PC-3 (cell line): ENCODE results near the gene MS4A6E. TPM values are rescaled to one million over a fixed set of nuclear protein-coding genes. Genes with fewer than 3 reads are reported as not detected.
"Not testable (repeated sequence)": the region's sequence is repeated elsewhere in the genome, so short reads cannot be mapped to it uniquely, and the experiment has no call there.

Experiments
- ATAC-seq: fragments of 200-7000 bp; cut with Tn5 transposase; 2 replicates; pipeline ENCODE4 v1.9.1; 2020; ENCODE audit warnings: mild to moderate bottlenecking, moderate library complexity
- BruUV-seq: library from RNA; stranded (reverse); fragments of 400-500 nt; replicated peaks from 2 replicates; lab custom pipeline; 2021; lab: Mats Ljungman, UMichigan
- CTCF ChIA-PET: fragments of 300-600 bp; sonication (Branson Sonifier 250); formaldehyde crosslinking; loops from one replicate; lab custom pipeline; 2022; ENCODE audit warnings: antibody characterized with exemption; lab: Charles Lee
- POLR2A ChIA-PET: fragments of 300-600 bp; sonication (Branson Sonifier 250); formaldehyde crosslinking; loops from one replicate; lab custom pipeline; 2022; ENCODE audit warnings: antibody characterized with exemption; ENCODE audit not compliant: unreplicated experiment; lab: Charles Lee
- DNase-seq: peaks from one replicate; pipeline ENCODE4 v3.0.0-alpha.2; 2015
- H2AFZ ChIP-seq: fragments of 300-600 bp; sonication (generic); 2 replicates; pipeline ENCODE4 v1.6.0; 2016; ENCODE audit warnings: antibody characterized with exemption, low read length
- H3F3A ChIP-seq: fragments of 300-600 bp; sonication (generic); one replicate; pipeline ENCODE4 v1.6.0; 2017; ENCODE audit warnings: antibody characterized with exemption, low read length, control low read depth, mild to moderate bottlenecking; ENCODE audit not compliant: unreplicated experiment
- H3K27ac ChIP-seq: fragments of 300-600 bp; sonication (generic); 2 replicates; pipeline ENCODE4 v1.5.1; 2016; ENCODE audit warnings: mild to moderate bottlenecking, low read length
- H3K27me3 ChIP-seq: fragments of 300-600 bp; sonication (generic); 2 replicates; pipeline ENCODE4 v1.6.1; 2016; ENCODE audit warnings: low read length, mixed read lengths
- H3K36me3 ChIP-seq: fragments of 300-600 bp; sonication (generic); 2 replicates; pipeline ENCODE4 v1.6.1; 2016; ENCODE audit warnings: low read depth, mixed run types, low read length, mixed read lengths
- H3K4me1 ChIP-seq: fragments of 300-600 bp; sonication (generic); 2 replicates; pipeline ENCODE4 v1.5.1; 2016; ENCODE audit warnings: low read length; ENCODE audit not compliant: insufficient read depth
- H3K4me2 ChIP-seq: fragments of 300-600 bp; sonication (generic); 2 replicates; pipeline ENCODE4 v1.6.0; 2016; ENCODE audit warnings: low read length
- H3K4me3 ChIP-seq: fragments of 300-600 bp; sonication (generic); 2 replicates; pipeline ENCODE4 v1.5.1; 2016; ENCODE audit warnings: mild to moderate bottlenecking, low read length, mixed read lengths
- H3K79me2 ChIP-seq: fragments of 300-600 bp; sonication (generic); 2 replicates; pipeline ENCODE4 v1.6.1; 2017; ENCODE audit warnings: low read length, mixed read lengths
- H3K9ac ChIP-seq: fragments of 300-600 bp; sonication (generic); 2 replicates; pipeline ENCODE4 v1.6.0; 2016; ENCODE audit warnings: mild to moderate bottlenecking, low read length
- H3K9me2 ChIP-seq: fragments of 300-600 bp; sonication (generic); replicated peaks from 2 replicates; pipeline ENCODE4 v1.6.1; 2016; ENCODE audit warnings: mixed run types, low read length, mixed read lengths
- H3K9me3 ChIP-seq: fragments of 300-600 bp; sonication (generic); 2 replicates; pipeline ENCODE4 v1.6.1; 2016; ENCODE audit warnings: low read length, mixed read lengths
- H4K20me1 ChIP-seq: fragments of 300-600 bp; sonication (generic); 2 replicates; pipeline ENCODE4 v1.6.1; 2016; ENCODE audit warnings: low read length, mixed read lengths
- EZH2 ChIP-seq: fragments of 300-600 bp; sonication (generic); IDR thresholded peaks from one replicate; pipeline ENCODE4 v1.6.1; 2017; ENCODE audit warnings: antibody characterized with exemption, mild to moderate bottlenecking, low read length; ENCODE audit not compliant: unreplicated experiment
- EZH2phosphoT487 ChIP-seq: fragments of 300-600 bp; sonication (generic); IDR thresholded peaks from 2 replicates; pipeline ENCODE4 v1.6.1; 2018; ENCODE audit warnings: mild to moderate bottlenecking, antibody characterized with exemption, low read length, borderline replicate concordance
- intact Hi-C: fragments of 100-400 bp; cut with micrococcal nuclease; formaldehyde crosslinking; loops from 2 replicates; pipeline ENCODE4 v1.9.0; 2023
- total RNA-seq: library from RNA; depleted of rRNA; stranded (reverse); fragments of >200 nt; gene quantifications from 2 replicates; pipeline ENCODE4 v1.2.3, GENCODE V29; 2014
- TF ChIP-seq, protein P1 (sequence below): fragments of 300-600 bp; sonication (generic); conservative IDR thresholded peaks from 2 replicates; pipeline ENCODE4 v1.5.1; 2017; ENCODE audit warnings: antibody characterized with exemption, low read depth, mild to moderate bottlenecking, low read length

Gene MS4A6E
- total RNA-seq, 1 experiment from 2014 or later, result not detected

GRCh38 chr11:60301178-60301577 is 25.9 kb upstream of the MS4A6E start:
- CTCF ChIA-PET, result no interaction called here
- no TSS peak for BruUV-seq
- POLR2A ChIA-PET, result no interaction called here
- Histone ChIP-seq H3K27me3 (peaks cover 30% of the 10 kb centered on the region), H3F3A (no peaks in the 10 kb centered on the region), H3K4me1 (no peaks in the 10 kb centered on the region), H3K4me3 (no peak overlapping the region), H3K27ac (no peak overlapping the region), H3K9ac (no peak overlapping the region), H2AFZ (no peak overlapping the region), H4K20me1 (no peaks in the 10 kb centered on the region), H3K79me2 (no peaks in the 10 kb centered on the region), H3K9me3 (no peaks in the 10 kb centered on the region), H3K9me2 (no peaks in the 10 kb centered on the region), H3K4me2 (no peak overlapping the region), H3K36me3 (no peaks in the 10 kb centered on the region)
- intact Hi-C loops, result no loop called here
- ATAC-seq (no peak), DNase-seq (peak; percentile 45)
- TF ChIP-seq EZH2phosphoT487, result no peak
- no peak for TF ChIP-seq EZH2
- TF ChIP-seq, protein P1, sequence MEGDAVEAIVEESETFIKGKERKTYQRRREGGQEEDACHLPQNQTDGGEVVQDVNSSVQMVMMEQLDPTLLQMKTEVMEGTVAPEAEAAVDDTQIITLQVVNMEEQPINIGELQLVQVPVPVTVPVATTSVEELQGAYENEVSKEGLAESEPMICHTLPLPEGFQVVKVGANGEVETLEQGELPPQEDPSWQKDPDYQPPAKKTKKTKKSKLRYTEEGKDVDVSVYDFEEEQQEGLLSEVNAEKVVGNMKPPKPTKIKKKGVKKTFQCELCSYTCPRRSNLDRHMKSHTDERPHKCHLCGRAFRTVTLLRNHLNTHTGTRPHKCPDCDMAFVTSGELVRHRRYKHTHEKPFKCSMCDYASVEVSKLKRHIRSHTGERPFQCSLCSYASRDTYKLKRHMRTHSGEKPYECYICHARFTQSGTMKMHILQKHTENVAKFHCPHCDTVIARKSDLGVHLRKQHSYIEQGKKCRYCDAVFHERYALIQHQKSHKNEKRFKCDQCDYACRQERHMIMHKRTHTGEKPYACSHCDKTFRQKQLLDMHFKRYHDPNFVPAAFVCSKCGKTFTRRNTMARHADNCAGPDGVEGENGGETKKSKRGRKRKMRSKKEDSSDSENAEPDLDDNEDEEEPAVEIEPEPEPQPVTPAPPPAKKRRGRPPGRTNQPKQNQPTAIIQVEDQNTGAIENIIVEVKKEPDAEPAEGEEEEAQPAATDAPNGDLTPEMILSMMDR, result no peak

GRCh38 chr11:60301884-60302283 is 25.2 kb upstream of the MS4A6E start:
- H3K27ac ChIP-seq, H3K9me3 ChIP-seq, ATAC-seq, CTCF ChIA-PET, H3K79me2 ChIP-seq, H2AFZ ChIP-seq, POLR2A ChIA-PET, H3K4me1 ChIP-seq, H3K4me3 ChIP-seq, H3K9ac ChIP-seq, H4K20me1 ChIP-seq, intact Hi-C loops, H3K4me2 ChIP-seq, H3K36me3 ChIP-seq, H3K9me2 ChIP-seq, DNase-seq, BruUV-seq, H3F3A ChIP-seq: not testable (repeated sequence)
- H3K27me3 ChIP-seq, result peaks cover 29% of the 10 kb centered on the region

- TF ChIP-seq, protein P1, result no peak
- TF ChIP-seq EZH2 (no peak), EZH2phosphoT487 (no peak)
- H2AFZ ChIP-seq, result no peak overlapping the region
- intact Hi-C loops, result no loop called here
- H3K4me1 ChIP-seq, result no peaks in the 10 kb centered on the region
- no peaks in the 10 kb centered on the region for H4K20me1 ChIP-seq
- no peak for ATAC-seq
- H3K9me3 ChIP-seq, result no peaks in the 10 kb centered on the region
- no peak overlapping the region for H3K4me3 ChIP-seq
- no peaks in the 10 kb centered on the region for H3K9me2 ChIP-seq
- H3K79me2 ChIP-seq, result no peaks in the 10 kb centered on the region
- no peaks in the 10 kb centered on the region for H3F3A ChIP-seq
- H3K36me3 ChIP-seq, result no peaks in the 10 kb centered on the region
- BruUV-seq, result no TSS peak
- H3K4me2 ChIP-seq, result no peak overlapping the region
- peak; percentile 29 for DNase-seq
- ChIA-PET CTCF (no interaction called here), POLR2A (no interaction called here)
- peaks cover 20% of the 10 kb centered on the region for H3K27me3 ChIP-seq
- H3K27ac ChIP-seq, result no peak overlapping the region
- H3K9ac ChIP-seq, result no peak overlapping the region
Measured at GRCh38 chr11:60303661-60304060, 23.4 kb upstream of the MS4A6E start.
